Ecto neural progenitor cell (in vitro differentiated cells): Measurements from ENCODE around the gene DSCAM.

ENCODE experiments used
- DNase-seq: peaks from one replicate; pipeline ENCODE4 v3.0.0-alpha.2; 2018; ENCODE audit warnings: low spot score

DSCAM gene

DNA sequence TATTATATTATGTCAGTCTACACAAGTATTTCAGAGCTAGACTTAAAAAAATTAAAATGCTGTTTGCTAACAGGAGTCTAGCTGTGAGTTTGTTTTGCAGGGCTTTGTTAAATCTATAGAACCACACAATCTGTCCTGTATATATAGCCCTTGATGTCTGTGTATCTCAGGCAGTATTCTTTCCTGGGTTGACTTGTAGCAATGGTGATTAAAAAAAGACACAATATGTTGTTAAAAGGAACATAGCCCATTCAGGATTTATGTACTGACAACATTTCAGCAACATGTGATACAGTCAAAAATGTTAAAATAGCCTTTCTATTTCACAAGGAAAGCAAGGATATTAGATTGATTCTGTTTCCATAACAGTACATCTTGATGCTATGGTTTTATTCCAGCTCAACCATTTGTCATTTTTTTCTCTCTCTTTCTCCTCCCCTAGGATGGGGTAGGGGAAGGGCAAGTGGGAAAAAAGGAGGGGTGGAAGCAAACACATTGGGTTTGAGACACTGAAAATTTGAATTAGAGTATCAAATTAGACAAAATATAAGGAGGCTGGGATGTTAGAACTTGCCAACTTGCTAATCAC, 139.2 kb downstream of the DSCAM start:
- DNase-seq: no peak

DNA sequence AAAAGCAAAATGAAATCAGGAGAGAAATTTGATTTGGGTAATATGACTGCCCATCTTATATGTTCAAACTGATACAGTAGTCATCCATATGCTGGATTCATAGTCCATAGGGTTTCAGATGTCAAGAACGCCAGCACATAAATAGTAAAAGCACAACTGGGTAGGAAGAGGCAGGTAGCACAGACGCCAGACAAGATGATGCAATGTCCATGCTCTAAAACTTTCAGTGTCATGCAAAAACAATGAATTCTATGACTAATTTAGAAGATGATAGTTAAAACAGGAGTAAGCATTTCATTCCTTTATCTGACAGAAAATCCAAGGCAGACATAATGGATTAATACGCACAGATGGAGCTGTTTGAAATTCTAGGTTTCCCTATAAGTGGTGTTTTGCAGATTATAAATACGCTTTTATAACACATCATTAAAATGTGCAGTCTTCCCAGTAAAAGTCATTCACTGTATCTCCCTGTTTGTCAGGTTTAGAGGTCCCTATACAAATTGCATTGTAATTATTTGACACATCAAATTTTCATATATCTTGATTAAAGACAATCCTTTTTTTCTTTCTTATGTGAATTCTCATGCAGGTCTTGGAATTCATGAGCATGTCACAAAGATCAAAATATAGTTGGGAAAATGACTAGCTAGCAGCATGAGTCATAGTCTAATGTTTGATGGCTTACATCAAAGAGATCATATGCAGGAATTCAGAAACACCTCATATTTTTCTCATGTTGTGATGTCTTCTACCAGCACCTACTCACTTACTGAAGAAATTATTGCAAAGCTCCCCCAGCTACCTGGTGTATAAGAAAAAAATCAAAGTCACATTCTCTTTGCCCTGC, 139.9 kb downstream of the DSCAM start:
- no peak for DNase-seq

- DNase-seq: no peak
Measured at GRCh38 chr21:40706176-40706575, 140.8 kb downstream of the DSCAM start.

GRCh38 chr21:40704141-40704540, 142.8 kb downstream of the DSCAM start:
- DNase-seq: no peak

DNA sequence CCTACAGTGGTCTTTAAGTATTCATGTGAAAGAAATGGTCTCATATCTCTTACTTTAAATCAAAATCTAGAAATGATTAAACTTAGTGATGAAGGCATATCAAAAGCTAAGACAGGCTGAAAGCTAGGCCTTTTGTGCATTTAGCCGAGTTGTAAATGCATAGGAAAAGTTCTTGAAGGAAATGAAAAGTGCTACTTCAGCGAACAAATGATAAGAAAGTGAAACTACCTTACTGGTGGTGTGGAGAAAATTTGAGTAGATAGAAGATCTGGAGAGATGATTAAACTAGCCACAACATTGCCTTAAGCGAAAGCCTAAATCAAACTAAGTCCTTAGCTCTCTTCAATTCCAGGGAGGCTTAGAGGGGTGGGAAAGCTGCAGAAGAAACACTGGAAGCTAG, 147.6 kb downstream of the DSCAM start:
- DNase-seq: no peak

- DNase-seq: no peak
Measured at GRCh38 chr21:40696246-40696645, 150.7 kb downstream of the DSCAM start.

- no peak for DNase-seq
Measured at GRCh38 chr21:40689840-40690360, 157.1 kb downstream of the DSCAM start.

DNA sequence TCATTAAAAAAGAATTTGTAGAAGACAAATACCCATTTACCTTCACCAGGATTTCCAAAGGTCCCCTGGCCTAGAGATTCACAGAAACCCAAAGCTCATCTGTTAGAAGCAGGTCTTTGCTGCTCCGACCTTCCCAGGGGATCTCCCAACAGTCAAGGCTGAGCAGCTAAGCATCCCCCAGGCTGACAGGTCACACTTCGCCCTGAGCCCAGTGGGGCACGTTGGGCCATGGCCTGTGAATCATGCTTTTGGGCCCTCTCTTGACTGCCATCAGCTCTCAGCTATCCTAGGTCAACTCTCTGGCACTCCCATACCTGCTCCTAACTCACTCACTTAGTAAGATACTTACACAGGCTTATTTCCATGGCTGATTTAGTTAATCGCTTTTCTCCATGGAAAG, 157.7 kb downstream of the DSCAM start:
- DNase-seq: no peak

GRCh38 chr21:40688106-40688864, 158.7 kb downstream of the DSCAM start:
- no peak for DNase-seq

GRCh38 chr21:40687625-40688024, 159.3 kb downstream of the DSCAM start:
- no peak for DNase-seq

DNA sequence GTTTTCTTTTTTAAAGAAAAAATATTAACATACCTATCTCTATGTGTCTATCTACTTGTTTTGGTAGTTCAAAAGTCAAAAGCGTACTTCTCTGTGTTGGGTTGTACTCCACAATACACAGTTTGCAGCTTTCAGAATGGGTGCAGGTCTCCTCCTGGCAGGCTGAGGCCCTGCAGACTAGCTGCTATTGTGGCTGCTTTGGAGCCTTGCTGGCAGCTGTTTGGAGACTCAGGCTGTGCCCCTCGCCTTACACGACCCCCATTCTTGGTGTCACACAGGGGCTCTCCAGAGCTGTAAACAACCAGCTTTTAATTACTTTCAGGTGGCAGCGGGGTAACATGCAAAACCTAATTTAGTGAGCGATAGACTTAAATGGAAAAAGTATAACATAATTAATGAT, 160.4 kb downstream of the DSCAM start:
- DNase-seq: no peak

- no peak for DNase-seq
Measured at GRCh38 chr21:40685141-40685540, 161.8 kb downstream of the DSCAM start.

DNA sequence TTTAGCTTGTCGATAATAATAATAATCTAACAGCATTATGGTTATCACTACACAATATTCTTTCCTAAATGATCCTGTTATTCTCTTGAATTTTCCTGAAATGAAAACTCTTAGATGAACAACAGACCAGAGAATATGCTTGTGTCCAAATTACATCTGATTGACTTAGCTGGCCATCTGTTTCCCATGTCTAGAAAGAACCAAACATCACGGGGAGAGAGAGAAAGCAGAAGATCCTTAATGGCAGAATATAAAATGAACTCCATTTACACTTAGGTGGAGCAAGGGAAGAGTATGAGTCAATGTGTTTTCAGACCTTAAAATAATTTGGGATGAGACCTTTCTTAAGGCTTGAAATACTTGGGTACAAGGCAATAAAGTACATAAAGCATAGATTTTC, 162.2 kb downstream of the DSCAM start:
- no peak for DNase-seq

GRCh38 chr21:40683349-40683748, 163.6 kb downstream of the DSCAM start:
- DNase-seq: no peak

- DNase-seq: no peak
Measured at GRCh38 chr21:40681164-40681859, 165.6 kb downstream of the DSCAM start.

DNA sequence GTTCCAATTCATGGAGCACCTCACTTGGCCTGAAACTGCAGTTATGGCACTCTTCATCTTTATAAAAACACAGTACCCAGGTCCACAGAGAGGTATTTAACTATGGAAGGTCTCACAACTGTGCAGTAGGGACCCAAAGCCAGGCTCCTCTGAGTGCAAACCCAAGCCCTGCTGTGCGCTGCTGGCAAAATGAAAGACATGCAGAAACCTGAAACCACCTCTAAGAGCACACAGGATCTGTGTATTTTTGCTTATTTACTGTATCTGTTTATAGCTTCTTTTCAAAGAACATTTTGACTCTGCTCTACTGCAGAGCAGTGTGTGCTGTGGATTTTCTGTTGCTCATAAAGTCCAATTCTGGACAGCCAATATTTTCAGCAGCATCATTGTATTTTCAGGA, 166.6 kb downstream of the DSCAM start:
- DNase-seq: no peak

DNA sequence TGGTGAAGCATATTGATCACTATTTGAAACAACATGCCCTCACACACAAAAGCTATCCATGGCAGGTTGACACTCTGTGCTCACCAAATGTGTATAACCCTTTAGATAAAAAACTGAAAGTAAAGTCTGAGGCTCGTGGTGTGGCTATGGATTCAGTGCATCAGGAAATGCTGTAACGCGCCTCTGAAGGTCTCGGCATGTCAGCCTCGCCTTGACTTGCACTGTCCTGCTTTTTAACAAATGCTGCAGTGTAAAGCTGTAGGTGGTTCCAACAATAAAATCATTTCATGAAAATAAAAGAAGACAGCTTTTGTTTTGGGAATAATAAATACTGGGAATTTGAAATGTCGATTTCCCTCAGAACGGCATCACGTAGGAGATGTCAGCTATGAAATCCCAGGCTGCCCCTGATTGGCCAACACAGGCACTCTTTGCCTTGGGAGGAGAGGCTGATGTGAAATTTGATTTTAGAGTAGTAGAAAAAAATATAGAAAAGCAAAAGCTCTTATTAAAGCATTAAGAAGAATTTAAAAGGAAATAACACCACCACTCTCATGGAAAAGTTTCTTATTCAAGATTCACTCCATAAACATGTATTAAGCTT, 168.2 kb downstream of the DSCAM start:
- no peak for DNase-seq

DNA sequence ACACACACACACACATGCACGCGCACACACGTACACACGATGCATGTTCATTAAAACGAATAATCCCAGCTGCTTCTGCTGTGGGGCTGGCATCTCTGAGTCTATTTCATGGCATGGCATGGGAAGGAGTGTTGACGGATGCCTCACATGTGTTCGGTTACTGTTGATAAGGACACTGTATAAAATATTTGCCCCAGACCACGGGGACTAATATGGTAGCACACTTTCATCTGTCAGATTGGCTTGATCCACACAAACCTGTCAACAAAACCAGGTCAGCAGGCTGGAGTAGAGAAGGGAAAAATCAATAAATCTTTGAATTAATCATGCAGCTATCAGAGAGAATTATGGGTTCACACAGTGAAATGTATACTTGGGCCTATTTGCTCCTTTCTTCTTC, 171.9 kb downstream of the DSCAM start:
- DNase-seq: no peak

DNA sequence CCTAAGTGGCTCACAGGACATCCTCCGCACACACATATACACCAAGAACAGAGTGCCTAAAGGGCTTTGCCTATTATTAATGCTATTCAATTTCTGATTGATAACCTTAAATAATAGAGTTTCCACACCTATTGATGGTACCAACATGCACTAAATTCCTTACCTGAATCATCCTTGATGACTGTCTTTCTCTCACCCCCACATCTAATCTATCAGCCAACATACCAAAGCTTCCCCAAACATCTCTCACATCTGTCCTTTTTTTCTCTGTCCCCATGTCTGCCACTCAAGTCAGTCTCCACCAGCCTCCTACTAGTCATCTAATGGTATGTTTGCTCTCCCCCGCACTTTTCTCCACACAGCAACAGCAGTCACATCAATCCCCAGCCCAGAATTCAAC, 174.4 kb downstream of the DSCAM start:
- DNase-seq: no peak

GRCh38 chr21:40671716-40672115, 175.2 kb downstream of the DSCAM start:
- no peak for DNase-seq

DNA sequence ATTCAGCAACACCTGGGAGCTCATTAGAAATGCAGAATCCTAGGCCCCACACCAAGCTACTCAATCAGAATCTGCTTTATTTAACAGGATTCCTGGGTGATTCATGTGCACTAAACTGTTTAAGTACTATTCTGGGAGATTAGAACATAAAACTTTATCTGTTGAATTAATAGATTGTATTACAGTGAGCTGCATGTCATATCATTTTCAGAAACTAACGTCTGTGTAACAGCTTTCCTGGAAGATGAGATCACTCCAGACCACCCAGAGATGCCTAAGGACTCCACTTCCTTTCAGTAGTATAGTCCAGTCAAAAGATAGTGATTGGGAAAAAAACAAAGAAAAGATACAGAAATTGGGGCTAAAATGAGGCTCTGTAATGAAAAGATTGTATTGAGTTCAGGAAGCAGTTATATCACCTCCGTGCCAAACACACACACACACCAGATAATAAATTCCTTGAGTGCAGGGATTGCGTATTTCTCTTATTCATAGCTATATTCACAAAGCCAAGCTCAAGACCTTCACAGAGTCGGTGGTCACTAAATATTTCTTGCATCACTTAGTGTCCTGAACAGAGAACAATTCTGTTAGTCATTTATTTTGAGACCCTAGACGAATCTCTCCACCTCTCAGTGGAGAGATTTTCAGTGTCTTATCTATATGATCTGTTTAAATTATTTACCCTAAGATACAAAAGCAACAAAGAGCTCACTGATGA, 178.2 kb downstream of the DSCAM start:
- no peak for DNase-seq
